Activated gamma-delta T cell treated with Interleukin-2 at 50 U/mL for 16 hours (primary cell): ENCODE data around the gene MEIOB.

Experiments
- DNase-seq: peaks from one replicate; pipeline ENCODE4 v3.0.0-alpha.2; 2020

Gene MEIOB

GRCh38 chr16:1785846-1786170 is 86.2 kb downstream of the MEIOB start:
- DNase-seq = peak; percentile 2

DNA sequence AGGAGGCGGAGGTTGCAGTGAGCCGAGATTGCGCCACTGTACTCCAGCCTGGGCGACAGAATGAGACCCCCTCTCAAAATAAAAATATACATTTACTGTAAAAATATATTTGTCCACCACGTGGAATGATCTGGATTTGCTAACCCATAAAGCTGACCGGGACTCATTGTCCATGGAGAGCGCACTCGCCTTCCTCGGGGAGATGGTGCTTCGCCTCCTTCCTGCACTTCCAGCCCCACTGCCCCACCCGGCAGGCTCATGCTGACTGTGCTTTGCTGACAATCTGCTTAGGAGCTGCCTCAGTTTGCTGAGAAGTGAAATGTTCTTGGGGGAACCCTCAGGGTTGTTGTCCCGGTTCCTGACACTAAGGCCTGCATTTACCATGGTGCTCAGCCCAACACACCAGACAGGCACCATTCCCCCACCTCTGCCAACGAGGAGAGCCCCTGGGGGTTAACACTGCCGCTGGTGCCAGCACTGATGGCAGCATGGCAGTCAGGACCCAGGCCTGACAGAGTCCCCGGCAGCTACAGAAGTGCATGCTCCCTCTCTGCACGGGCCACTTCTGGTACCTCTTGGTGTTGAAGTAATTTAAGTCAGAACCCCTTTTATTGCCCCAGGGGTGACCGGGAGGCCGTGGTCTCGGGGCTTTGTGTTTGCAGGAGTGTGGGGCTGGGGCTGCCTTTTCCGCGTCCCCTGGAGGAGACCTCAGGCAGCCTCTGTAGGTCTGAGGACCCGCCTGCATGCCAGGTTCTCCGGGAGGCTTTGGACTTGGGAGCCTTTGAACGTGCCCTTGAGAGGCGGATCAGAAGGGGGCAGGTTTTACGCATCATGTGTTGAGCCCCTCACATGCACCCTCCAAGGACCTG is 86.8 kb downstream of the MEIOB start:
- DNase-seq = no peak
